SH-SY5Y (cell line): Measurements from ENCODE around the gene TEX30.

Source experiments
- GATA2 ChIP-seq: IDR thresholded peaks from 2 replicates; pipeline ENCODE4 v1.6.1; 2011; ENCODE audit warnings: mild to moderate bottlenecking, low read depth, low read length
- GATA3 ChIP-seq: IDR thresholded peaks from 2 replicates; pipeline ENCODE4 v1.6.1; 2011; ENCODE audit warnings: low read depth, mild to moderate bottlenecking, low read length, moderate library complexity

DNA sequence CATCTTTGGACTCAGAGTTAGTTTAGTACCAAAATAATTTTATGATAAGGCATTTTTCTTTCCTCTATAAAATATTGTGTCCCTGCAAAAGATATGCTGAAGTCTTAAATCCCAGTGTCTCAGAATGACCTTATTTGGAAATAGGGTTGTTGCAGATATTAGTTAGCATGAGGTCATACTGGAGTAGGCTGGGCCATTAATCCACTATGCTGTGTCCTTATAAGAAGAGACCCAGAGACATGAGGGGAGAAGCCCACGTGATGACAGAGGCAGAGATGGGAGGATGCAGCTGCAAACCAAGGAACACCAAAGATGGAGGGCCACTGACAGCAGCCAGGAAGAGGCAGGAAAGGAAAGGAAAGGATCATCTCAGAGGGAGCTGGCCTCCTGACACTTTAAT, 18.8 kb upstream of the TEX30 start:
- TF ChIP-seq GATA2 (no peak), GATA3 (no peak)
